ENCODE data around the gene KCNK13. TPM values are rescaled to one million over a fixed set of nuclear protein-coding genes. Genes with fewer than 3 reads are reported as not detected.

Gene KCNK13
- total RNA-seq, 1 donor from 2014 or later, result not detected

DNA sequence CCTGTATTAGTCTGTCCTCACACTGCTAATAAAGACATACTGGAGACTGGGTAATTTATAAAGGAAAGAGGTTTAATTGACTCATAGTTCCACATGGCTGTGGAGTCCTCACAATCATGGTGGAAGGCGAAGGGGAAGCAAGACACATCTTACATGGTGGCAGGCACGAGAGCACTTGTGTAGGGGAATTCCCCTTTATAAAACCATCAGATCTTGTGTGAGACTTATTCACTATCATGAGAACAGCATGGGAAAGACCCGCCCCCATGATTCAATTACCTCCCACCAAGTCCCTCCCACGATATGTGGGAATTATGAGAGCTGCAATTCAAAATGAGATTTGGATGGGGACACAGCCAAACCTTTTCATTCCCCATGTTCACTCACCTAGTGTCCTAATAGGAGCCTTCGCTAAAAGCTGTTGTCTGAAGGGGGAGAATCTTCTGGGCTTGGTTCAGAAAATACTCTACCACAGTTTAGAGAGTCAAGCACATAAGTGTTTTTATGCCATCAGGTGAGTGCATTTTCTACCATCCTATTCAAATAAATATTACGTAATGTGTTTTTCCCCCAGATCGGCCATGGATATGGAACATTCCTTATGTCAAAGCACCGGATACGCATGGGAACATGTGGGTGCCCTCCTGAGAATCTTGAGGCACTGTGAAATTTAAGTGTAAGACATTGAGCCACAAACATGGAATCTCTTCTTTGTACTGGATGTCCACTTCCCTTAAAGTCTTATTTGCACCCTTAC, 19.1 kb upstream of the KCNK13 start:
- Histone ChIP-seq H3K9me3 (no peaks in the 10 kb centered on the region), H3K36me3 (no peaks in the 10 kb centered on the region), H3K27me3 (no peaks in the 10 kb centered on the region), H3K4me3 (no peak overlapping the region), H3K27ac (no peak overlapping the region), H3K4me1 (no peaks in the 10 kb centered on the region)
- TF ChIP-seq POLR2A (IDR thresholded peaks at IDR 0.05) (no peak), POLR2AphosphoS5 (IDR thresholded peaks at IDR 0.05; ENCODE audit: insufficient read depth in 1 of 2, low read depth in 1 of 2) (no peak)
- TF ChIP-seq, protein P1, sequence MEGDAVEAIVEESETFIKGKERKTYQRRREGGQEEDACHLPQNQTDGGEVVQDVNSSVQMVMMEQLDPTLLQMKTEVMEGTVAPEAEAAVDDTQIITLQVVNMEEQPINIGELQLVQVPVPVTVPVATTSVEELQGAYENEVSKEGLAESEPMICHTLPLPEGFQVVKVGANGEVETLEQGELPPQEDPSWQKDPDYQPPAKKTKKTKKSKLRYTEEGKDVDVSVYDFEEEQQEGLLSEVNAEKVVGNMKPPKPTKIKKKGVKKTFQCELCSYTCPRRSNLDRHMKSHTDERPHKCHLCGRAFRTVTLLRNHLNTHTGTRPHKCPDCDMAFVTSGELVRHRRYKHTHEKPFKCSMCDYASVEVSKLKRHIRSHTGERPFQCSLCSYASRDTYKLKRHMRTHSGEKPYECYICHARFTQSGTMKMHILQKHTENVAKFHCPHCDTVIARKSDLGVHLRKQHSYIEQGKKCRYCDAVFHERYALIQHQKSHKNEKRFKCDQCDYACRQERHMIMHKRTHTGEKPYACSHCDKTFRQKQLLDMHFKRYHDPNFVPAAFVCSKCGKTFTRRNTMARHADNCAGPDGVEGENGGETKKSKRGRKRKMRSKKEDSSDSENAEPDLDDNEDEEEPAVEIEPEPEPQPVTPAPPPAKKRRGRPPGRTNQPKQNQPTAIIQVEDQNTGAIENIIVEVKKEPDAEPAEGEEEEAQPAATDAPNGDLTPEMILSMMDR (IDR thresholded peaks at IDR 0.05), result no peak
- intact Hi-C loops (cut with DNase I), result no loop called here
- no peak for DNase-seq (ENCODE audit: extremely low spot score in 2 of 2)

DNA sequence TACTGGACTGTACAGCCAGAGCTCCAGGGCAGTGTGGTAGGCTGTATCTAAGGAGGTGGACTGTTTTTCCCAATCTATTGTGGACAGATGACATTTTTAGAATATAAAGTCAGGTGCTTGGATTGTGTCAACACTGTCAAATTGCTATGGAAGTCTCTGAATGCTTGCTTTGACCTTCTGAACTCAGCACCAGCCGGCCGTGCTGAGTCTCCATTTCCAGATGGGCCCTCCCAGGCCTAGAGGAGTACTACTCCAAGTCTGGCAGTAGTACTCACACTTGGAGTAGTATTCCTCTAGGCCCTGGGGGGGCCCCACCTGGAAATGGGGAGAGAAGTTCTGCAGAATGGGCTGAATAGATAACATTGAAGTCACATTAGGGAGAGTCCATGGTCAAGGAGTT, 16.2 kb upstream of the KCNK13 start:
- H3K4me1 ChIP-seq, result no peaks in the 10 kb centered on the region
- H3K36me3 ChIP-seq, result no peaks in the 10 kb centered on the region
- no peak overlapping the region for H3K4me3 ChIP-seq
- intact Hi-C loops (cut with DNase I), result no loop called here
- TF ChIP-seq POLR2A (IDR thresholded peaks at IDR 0.05) (no peak), POLR2AphosphoS5 (IDR thresholded peaks at IDR 0.05; ENCODE audit: insufficient read depth in 1 of 2, low read depth in 1 of 2) (no peak)
- TF ChIP-seq, protein P1 (IDR thresholded peaks at IDR 0.05), result no peak
- no peak for DNase-seq (ENCODE audit: extremely low spot score in 2 of 2)
- H3K9me3 ChIP-seq, result no peaks in the 10 kb centered on the region
- no peak overlapping the region for H3K27ac ChIP-seq
- H3K27me3 ChIP-seq, result no peaks in the 10 kb centered on the region

DNA sequence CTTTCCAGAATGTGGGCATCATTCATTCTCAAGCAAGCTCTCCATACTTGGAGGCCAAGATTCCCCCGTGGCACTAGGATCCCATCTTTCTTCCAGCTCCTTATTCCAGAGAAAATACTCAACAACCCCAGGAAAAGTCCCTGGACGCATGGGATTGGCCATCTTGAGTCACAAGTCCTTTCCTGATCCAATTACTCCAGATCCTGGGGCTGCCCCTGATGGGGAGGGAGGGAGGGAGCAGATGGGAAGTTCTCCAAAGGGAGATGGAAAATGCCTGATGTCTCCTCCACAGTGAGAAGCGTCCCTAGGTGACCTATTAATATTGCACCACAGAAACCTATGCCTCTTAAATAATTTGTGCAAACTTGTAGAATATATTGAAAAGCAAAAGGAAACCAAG, 12.4 kb upstream of the KCNK13 start:
- Histone ChIP-seq H3K4me3 (no peak overlapping the region), H3K27me3 (no peaks in the 10 kb centered on the region)

DNA sequence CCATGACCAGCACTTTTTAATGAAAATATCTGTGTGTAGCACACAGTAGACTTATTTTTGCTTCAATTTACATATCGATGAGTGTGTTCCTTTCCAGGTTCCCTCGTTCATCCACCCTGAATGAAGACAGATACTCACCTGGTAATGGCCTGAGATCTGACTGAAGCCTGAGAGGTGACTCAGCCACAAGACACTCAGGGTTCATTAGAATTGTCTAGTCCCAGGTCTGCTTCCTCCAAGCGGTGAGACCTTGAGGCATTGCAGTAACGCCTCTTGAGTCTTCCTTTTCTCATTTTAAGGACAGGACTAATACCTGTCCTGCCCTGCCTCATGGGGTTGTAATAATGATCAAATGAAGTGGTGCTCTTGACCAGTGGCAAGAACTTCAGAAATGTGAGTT, 11.5 kb upstream of the KCNK13 start:
- no peaks in the 10 kb centered on the region for H3K4me1 ChIP-seq
- no peak for DNase-seq (ENCODE audit: extremely low spot score in 2 of 2)
- H3K9me3 ChIP-seq, result no peaks in the 10 kb centered on the region
- no peak overlapping the region for H3K27ac ChIP-seq
- no peak overlapping the region for H3K4me3 ChIP-seq
- no peaks in the 10 kb centered on the region for H3K27me3 ChIP-seq
- TF ChIP-seq, protein P1 (IDR thresholded peaks at IDR 0.05), result no peak
- TF ChIP-seq POLR2AphosphoS5 (IDR thresholded peaks at IDR 0.05; ENCODE audit: insufficient read depth in 1 of 2, low read depth in 1 of 2), result no peak
- no peak for TF ChIP-seq POLR2A (IDR thresholded peaks at IDR 0.05)
- no peaks in the 10 kb centered on the region for H3K36me3 ChIP-seq
- intact Hi-C loops (cut with DNase I), result no loop called here

More for the DNA sequence above, 12.4 kb upstream of the KCNK13 start:
- Histone ChIP-seq H3K27ac (no peak overlapping the region), H3K4me1 (no peaks in the 10 kb centered on the region), H3K36me3 (no peaks in the 10 kb centered on the region), H3K9me3 (no peaks in the 10 kb centered on the region)
- intact Hi-C loops (cut with DNase I), result no loop called here
- DNase-seq (ENCODE audit: extremely low spot score in 2 of 2), result no peak
- TF ChIP-seq, protein P1 (IDR thresholded peaks at IDR 0.05), result no peak
- TF ChIP-seq POLR2A (IDR thresholded peaks at IDR 0.05) (no peak), POLR2AphosphoS5 (IDR thresholded peaks at IDR 0.05; ENCODE audit: insufficient read depth in 1 of 2, low read depth in 1 of 2) (no peak)

DNA sequence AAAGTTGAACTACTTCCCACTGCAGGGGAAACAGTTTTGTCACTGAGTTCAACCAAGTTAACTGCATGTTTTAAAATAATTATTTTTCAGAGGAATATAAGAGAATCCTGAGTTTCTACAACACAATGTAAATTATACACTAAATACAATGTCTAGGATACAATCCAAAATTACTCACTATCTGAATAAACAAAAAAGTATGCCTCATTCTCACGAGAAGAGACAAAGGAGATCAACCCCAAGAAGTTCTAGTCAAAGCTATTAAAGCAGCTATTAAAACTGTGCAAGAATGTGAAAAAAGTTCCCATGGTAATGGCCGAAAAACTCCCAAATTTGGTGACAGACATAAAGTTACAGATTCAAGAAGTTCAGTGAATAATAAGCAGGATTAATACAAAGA, 8.8 kb upstream of the KCNK13 start:
- intact Hi-C loops (cut with DNase I), result no loop called here
- DNase-seq (ENCODE audit: extremely low spot score in 2 of 2), result no peak
- Histone ChIP-seq H3K36me3 (no peaks in the 10 kb centered on the region), H3K27me3 (no peaks in the 10 kb centered on the region), H3K9me3 (no peaks in the 10 kb centered on the region), H3K4me3 (no peak overlapping the region), H3K27ac (no peak overlapping the region), H3K4me1 (no peaks in the 10 kb centered on the region)
- TF ChIP-seq POLR2AphosphoS5 (IDR thresholded peaks at IDR 0.05; ENCODE audit: insufficient read depth in 1 of 2, low read depth in 1 of 2) (no peak), POLR2A (IDR thresholded peaks at IDR 0.05) (no peak)
- TF ChIP-seq, protein P1 (IDR thresholded peaks at IDR 0.05), result no peak

Measured in vagina (tissue), 2 donors.